ENCODE data around the gene PPARG.

The PPARG gene

DNA sequence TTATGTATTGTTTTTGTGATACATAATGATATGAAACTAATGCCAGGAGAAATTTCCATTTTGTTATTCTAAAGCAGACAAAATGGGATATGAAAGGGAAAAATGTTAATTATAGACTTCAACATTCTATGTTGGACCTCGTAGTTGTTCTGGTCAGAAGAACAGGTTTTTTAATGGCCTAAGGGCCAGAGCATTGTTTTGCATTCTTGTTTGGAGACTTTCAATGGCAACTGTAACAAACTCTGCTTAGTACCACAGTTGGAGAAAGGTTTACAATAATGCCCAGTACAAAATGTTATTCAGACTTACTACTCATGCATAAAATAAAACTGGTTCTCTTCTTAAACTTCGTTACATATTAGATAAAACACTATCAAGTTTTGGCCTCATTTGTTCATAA, 12.2 kb downstream of the PPARG start:
- TF ChIP-seq CTCF (IDR thresholded peaks at IDR 0.05; ENCODE audit: low read depth, low read length, missing control alignments): no peak
- no peak overlapping the region for H3K4me3 ChIP-seq (ENCODE audit: low read depth, low read length)
- no peak for DNase-seq (ENCODE audit: low read depth)

DNA sequence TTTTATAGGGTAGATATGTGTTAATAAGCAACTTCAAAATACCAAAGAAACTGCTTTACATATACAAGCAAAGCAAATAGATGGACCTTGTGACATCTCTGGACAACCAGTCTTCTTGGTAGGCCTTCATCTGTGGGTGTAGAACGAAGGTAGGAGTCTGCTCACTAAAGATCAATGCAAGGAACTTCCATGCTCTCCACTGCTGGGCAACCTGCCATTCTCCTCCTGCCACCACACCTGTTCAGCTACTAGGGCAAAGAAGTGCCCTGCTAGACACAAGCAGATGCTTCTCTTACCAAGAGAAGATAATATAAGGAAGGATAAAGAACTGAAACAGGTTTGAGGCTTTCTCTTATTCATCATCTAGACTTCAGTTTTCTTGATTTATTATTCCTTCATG, 12.6 kb downstream of the PPARG start:
- H3K4me3 ChIP-seq (ENCODE audit: low read depth, low read length): no peak overlapping the region
- DNase-seq (ENCODE audit: low read depth): no peak
- no peak for TF ChIP-seq CTCF (IDR thresholded peaks at IDR 0.05; ENCODE audit: low read depth, low read length, missing control alignments)

DNA sequence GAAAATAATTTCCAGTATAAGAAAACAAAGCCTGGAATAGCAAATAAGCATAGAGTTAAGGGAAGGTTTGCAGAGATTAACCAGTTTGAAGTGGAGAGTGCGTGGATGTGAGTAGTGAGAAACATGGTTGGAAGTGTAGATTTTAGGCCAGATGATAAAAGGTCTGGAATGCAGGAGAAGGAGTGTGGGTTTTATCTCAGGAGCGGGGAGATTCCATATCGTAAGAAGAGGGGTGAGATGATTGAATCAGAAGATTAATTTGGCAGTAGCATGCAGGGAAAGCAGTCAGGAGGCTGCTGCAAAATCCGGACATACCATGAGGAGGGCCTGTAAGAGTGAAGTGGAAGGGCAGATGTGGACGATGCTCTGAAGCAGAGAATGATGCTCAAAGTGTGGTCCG, 13.7 kb downstream of the PPARG start:
- no peak for DNase-seq (ENCODE audit: low read depth)
- no peak for TF ChIP-seq CTCF (IDR thresholded peaks at IDR 0.05; ENCODE audit: low read depth, low read length, missing control alignments)
- no peak overlapping the region for H3K4me3 ChIP-seq (ENCODE audit: low read depth, low read length)

- no peak overlapping the region for H3K4me3 ChIP-seq (ENCODE audit: low read depth, low read length)
- TF ChIP-seq CTCF (IDR thresholded peaks at IDR 0.05; ENCODE audit: low read depth, low read length, missing control alignments): no peak
- no peak for DNase-seq (ENCODE audit: low read depth)
Observed at GRCh38 chr3:12303534-12303933, 14.7 kb downstream of the PPARG start.

DNA sequence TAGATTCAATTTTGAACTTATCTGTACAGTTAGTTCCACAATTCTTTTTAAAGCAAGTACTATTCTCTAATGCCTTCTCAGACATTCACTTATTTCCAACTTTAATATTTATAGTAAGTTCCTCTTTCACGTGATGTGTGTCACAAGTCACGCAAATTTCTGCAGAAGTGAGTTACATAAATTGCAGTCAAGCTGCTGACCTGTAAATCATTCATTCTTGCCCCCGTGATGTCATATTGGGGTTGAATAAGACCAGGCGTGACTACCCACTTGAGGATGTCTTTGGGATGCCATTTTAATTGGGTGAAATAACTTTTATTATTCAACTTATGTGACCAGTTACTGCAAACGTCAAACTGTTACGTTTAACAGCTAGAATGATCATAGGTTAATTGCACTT, 15.1 kb downstream of the PPARG start:
- no peak overlapping the region for H3K4me3 ChIP-seq (ENCODE audit: low read depth, low read length)
- no peak for DNase-seq (ENCODE audit: low read depth)
- TF ChIP-seq CTCF (IDR thresholded peaks at IDR 0.05; ENCODE audit: low read depth, low read length, missing control alignments): no peak

GRCh38 chr3:12307136-12307535, 18.3 kb downstream of the PPARG start:
- no peak for DNase-seq (ENCODE audit: low read depth)
- TF ChIP-seq CTCF (IDR thresholded peaks at IDR 0.05; ENCODE audit: low read depth, low read length, missing control alignments): no peak
- H3K4me3 ChIP-seq (ENCODE audit: low read depth, low read length): no peak overlapping the region

GRCh38 chr3:12308517-12308916, 19.6 kb downstream of the PPARG start:
- H3K4me3 ChIP-seq (ENCODE audit: low read depth, low read length): no peak overlapping the region
- no peak for DNase-seq (ENCODE audit: low read depth)
- no peak for TF ChIP-seq CTCF (IDR thresholded peaks at IDR 0.05; ENCODE audit: low read depth, low read length, missing control alignments)

Data from GM12864 (cell line).